Glomerular endothelial cell (primary cell): Measurements from ENCODE around the gene RSAD2. TPM values are rescaled to one million over a fixed set of nuclear protein-coding genes. Genes with fewer than 3 reads are reported as not detected.
"Not testable (repeated sequence)": the region's sequence is repeated elsewhere in the genome, so short reads cannot be mapped to it uniquely, and the experiment has no call there.

Experiments
- DNase-seq: peaks from one replicate; pipeline ENCODE4 v3.0.0-alpha.2; 2011; ENCODE audit warnings: low read depth, low spot score; ENCODE audit errors: extremely low read depth
- total RNA-seq: library from RNA; depleted of rRNA; stranded (reverse); fragments of >200 nt; gene quantifications from 2 replicates; pipeline ENCODE4 v1.2.3, GENCODE V29; 2015

The RSAD2 gene, protein sequence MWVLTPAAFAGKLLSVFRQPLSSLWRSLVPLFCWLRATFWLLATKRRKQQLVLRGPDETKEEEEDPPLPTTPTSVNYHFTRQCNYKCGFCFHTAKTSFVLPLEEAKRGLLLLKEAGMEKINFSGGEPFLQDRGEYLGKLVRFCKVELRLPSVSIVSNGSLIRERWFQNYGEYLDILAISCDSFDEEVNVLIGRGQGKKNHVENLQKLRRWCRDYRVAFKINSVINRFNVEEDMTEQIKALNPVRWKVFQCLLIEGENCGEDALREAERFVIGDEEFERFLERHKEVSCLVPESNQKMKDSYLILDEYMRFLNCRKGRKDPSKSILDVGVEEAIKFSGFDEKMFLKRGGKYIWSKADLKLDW
- total RNA-seq: 0.44 and 12.7 TPM in 2 replicates

DNA sequence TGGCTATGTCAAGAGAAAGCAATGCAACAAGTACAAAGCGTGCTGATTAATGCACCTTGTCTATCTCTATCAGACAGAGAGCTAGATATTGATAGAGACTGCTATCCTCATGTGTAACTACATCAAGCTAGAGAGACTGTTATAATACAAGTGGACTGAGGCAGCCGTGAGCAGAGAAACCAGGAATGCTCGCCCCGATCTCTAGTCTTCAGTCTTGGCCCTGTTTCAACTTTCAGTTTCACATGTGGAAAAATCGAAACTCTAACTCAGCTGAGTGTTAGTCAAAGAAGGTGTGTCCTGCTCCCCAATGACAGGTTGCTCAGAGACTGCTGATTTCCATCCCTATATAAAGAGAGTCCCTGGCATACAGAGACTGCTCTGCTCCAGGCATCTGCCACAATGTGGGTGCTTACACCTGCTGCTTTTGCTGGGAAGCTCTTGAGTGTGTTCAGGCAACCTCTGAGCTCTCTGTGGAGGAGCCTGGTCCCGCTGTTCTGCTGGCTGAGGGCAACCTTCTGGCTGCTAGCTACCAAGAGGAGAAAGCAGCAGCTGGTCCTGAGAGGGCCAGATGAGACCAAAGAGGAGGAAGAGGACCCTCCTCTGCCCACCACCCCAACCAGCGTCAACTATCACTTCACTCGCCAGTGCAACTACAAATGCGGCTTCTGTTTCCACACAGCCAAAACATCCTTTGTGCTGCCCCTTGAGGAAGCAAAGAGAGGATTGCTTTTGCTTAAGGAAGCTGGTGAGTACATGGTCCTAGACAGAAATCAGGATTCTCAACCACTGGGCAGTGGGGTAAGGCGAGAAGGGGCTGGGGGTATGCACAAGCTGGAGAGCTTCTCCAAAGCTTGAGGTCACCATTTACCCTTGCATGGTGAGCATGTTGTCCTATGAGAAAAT lies at the start of gene RSAD2:
RSAD2 (plus strand) TSS at position 376 of the 903 bp plus-strand sequence; CDS start at position 400, 24 bp downstream.
- no peak for DNase-seq

- peak; percentile 69 for DNase-seq
These were observed 49.3 kb upstream of the RSAD2 start for GRCh38 chr2:6828299-6828584.

- DNase-seq: no peak
These were observed 46.3 kb upstream of the RSAD2 start for GRCh38 chr2:6831229-6831628.

DNA sequence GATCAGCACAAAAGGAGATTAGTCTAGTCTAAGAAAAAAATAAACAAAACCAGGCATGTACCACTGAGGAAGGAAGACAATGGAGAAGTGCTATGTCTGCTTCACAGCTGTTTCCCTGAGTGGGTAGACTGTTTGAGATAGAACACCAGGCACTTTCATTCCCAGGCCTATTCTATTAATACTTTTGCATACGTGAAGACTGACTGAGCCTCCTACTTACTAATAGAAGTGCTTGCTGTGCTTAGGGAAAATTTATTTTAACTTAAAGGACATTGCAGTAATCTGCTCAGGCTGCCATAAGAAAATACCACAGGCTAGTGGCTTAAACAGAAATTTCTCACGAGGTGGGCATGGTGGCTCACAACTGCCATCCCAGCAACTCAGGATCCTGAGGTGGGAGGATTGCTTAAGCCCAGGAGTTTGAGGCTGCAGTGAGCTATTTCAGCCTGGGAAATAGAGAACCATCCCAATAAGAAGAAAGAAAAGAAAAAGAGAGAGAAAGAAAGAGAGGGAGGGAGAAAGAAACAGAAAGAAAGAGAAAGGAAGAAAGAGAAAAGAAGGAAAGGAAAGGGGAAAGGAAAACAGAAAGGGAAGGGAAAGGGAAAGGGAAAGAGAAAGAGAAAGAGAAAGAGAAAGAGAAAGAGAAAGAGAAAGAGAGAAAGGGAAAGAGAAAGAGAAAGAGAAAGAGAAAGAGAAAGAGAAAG lies 44.8 kb upstream of the RSAD2 start:
- DNase-seq: no peak

DNA sequence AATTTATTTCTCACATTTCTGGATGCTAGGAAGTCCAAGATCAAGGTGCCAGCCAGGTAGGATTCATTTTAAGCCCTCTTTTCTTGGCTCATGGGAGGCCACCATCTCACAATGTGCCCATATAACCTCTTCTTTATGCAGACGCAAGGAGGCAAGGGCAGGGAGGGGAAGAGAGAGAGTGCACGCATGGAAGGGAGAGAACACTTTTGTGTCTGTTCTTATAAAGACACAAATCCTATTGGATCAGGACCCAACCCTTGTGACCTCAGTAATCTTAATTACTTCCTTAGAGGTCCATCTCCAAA lies 44.3 kb upstream of the RSAD2 start:
- DNase-seq: no peak

DNA sequence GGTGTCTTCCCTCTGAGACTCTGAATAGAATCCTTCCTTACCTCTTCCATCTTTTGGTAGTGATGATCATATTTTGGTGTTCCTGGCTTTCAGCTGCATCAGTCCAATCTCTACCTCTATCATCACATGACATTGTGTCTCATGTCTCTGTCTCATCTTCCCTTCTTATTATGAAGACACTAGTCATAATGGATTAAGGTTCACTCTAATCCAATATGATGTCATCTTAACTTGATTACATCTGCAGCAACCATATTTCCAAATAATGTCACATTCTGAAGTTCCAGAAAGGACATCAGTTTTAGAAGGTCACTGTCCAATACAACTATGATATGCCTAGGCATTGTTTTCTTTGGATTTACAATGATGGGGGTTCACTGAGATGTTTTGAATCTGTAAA lies 43.4 kb upstream of the RSAD2 start:
- no peak for DNase-seq

- DNase-seq: no peak
These were observed 42.1 kb upstream of the RSAD2 start for GRCh38 chr2:6835467-6835866.

DNA sequence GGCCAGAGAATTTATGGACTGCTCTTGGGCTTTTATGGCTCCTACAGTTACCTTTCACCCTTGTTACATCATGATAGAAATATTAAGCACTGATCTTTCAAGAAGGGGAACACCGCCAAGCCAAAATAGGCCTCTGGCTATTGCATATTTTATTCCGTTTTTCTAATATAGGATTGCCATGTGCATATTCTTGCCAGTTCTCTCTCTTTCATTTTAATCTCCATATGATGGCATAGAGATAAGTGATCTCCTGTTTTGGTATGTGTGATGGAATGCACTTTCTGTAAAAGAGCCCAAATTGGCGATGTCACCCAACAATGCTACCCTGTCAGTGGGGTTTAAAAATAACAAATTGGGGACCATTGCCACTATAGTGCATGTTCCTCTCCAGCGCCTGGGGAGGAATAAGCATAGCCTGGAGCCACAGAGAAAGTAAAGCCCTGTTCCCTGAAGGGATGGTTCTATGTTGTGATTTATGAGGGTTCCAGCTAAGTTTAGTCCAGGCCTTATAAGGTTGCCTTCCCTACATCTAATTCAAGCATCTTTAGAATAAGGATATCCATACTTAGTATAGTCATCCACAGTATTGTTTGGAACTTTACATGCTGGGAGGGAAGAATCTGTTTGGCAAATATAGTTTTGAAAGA lies 38.8 kb upstream of the RSAD2 start:
- no peak for DNase-seq

DNA sequence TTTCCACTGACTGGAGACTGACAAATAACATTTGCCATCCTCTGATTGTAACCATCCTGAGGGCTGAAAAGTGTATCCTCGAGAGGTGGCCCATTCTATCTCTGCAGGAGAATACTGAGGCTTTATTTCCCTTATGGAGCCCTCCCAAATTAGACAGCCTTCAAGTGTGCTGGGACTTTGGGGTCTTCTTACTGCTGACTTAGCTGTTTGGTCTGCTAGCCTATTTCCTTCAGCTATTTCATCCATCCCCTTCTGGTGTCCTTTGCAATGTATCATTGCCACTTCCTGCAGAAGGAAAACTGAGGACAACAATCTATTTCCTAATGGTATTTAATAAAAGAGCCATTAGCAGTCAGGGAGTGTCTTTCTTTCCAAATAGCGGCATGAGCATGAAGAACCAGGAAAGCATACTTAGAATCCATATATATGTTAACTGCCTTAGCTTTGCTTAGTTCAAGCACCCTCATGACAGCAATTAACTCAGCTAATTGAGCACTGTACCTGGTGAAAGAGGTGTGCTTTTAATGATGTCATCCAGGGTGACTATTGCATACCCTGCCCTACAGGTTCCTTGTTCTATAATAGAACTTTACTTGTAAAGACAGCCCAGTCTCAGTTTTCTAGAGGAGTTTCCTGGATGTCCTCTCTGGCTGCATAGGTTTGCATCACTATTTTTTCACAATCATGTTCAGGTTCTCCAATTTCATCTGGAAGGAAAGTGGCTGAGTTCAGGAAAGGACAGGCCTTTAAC lies 35.9 kb upstream of the RSAD2 start:
- DNase-seq: no peak

- DNase-seq: no peak
These were observed 32.3 kb upstream of the RSAD2 start for GRCh38 chr2:6845312-6845711.

GRCh38 chr2:6845903-6846302 lies 31.7 kb upstream of the RSAD2 start:
- no peak for DNase-seq

GRCh38 chr2:6846540-6846939 lies 31.0 kb upstream of the RSAD2 start:
- no peak for DNase-seq

DNA sequence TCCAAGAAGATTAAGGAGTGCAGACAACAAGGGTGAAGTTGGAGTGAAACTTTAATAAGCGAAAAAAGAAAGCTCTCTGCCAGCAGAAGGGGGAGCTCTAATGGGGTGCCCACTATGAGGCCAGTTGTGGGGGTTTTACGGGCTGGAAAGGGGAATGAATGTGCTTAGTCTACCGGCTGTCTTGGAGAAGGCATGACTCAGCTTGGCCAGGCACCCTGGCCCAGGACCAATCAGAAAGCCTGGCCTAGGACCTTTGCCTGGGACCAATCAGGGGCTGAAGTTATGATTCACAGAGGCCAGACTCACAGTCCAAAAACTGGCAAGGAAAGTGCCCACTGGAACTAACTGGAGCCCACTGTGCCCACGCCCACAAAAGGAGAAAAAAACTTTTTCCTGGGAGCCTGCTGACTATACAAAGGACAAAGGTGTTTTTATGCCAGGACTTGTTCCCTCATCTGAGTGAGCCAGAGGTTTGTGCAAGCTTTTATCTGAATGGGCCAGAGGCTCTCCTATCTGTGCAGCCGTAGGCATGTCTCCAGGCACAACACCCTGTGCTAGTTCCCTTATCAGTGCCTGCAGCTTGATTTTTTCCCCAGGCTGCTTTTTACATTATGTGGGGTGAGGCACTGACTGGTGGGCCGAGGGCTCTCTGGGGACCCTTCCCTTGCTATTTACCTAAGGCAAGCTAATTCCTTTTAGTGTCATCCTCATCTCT lies 30.5 kb upstream of the RSAD2 start:
- no peak for DNase-seq

DNA sequence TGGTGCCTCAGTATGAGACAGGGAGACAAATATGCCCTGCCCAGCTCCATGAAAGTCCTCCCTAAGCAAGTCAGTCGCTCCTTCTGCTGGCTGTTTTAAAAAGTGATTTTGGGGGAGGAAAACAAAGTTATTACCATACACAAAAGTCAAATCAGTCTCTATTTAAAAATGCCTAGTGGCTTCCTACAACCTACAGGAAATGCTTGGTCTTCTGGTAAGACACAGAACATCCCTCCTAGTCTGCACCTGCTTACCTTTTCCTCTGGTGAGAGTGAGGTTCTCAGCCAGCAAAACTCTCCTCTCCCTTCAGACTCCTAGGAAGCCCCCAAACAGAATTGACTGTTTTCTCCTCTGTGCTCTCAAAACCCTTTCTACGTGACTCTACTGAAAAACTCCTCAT lies 25.4 kb upstream of the RSAD2 start:
- no peak for DNase-seq

- no peak for DNase-seq
These were observed 23.2 kb upstream of the RSAD2 start for GRCh38 chr2:6854416-6854815.

- DNase-seq: no peak
These were observed 21.6 kb upstream of the RSAD2 start for GRCh38 chr2:6855860-6856547.

- DNase-seq: no peak
These were observed 21.0 kb upstream of the RSAD2 start for GRCh38 chr2:6856548-6856920.

DNA sequence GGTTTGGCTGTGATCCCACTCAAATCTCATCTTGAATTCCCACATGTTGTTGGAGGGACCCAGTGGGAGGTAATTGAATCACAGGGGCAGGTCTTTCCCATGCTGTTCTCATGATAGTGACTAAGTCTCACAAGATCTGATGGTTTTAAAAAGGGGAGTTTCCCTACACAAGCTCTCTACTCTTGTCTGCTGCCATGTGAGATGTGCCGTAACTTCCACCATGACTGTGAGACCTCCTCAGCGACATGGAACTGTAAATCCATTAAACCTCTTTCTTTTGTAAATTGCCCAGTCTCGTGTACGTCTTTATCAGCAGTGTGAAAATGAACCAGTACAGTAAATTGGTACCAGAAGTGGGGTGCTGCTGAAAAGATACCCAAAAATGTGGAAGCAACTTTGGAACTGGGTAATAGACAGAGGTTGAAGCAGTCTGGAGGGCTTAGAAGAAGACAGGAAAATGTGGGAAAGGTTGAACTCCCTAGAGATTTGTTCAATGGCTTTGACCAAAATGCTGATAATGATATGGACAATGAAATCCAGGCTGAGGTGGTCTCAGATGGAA lies 19.0 kb upstream of the RSAD2 start:
- not testable (repeated sequence) for DNase-seq

DNA sequence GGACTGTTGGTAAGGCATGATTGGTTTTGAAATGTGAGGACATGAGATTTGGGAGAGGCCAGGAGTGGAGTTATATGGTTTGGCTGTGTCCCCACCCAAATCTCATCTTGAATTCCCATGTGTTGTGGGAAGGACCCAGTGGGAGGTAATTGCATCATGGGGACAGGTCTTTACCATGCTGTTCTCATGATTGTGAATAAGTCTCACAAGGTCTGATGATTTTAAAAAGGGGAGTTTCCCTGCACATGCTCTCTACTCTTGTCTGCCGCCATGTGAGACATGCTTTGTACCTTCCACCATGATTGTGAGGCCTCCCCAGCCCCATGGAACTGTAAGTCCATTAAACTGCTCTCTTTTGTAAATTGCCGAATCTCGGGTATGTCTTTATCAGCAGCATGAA lies 17.3 kb upstream of the RSAD2 start:
- no peak for DNase-seq
